ENCODE measurements around the gene CASKIN2. TPM values are rescaled to one million over a fixed set of nuclear protein-coding genes. Genes with fewer than 3 reads are reported as not detected.

CASKIN2 gene
- total and polyA plus RNA-seq, 2 of the 4 experiments (the other 2 are of a cell fraction): 2.9 to 6.9 TPM

- H4K20me1 ChIP-seq (ENCODE audit: insufficient read depth, low read length): no peaks in the 10 kb centered on the region
- no peak overlapping the region for H2BK15ac ChIP-seq (ENCODE audit: low read depth, low read length)
- H2BK20ac ChIP-seq (ENCODE audit: low read depth, low read length): no peak overlapping the region
- ATAC-seq (ENCODE audit: low read depth): no peak
- POLR2A ChIA-PET (ENCODE audit: unreplicated experiment): no interaction called here
- TF ChIP-seq NFE2L2 (IDR thresholded peaks at IDR 0.05; ENCODE audit: low read depth, low read length): no peak
- H3K18ac ChIP-seq (ENCODE audit: low read depth, low read length): no peak overlapping the region
- no peak overlapping the region for H3K23ac ChIP-seq (ENCODE audit: low read depth, low read length)
- H2AFZ ChIP-seq (replicated peaks; ENCODE audit: low read length, poor library complexity): no peak overlapping the region
- no peaks in the 10 kb centered on the region for H3K9me1 ChIP-seq (ENCODE audit: insufficient read depth, low read length)
- peaks cover 29% of the 10 kb centered on the region for H3K27me3 ChIP-seq (ENCODE audit: control insufficient read depth, insufficient read depth, low read length)
- WGBS, 2 experiments (ENCODE audit: extremely low coverage in 2 of 2, insufficient read length in 1 of 2): 74% methylated on average over 3 of the region's 7 CpGs; no CpG with 5 or more reads in 1 of the 2 experiments
- H3K4ac ChIP-seq (ENCODE audit: low read depth, low read length): no peak overlapping the region
- no peak overlapping the region for H2AK5ac ChIP-seq (ENCODE audit: low read depth, low read length)
- no peaks in the 10 kb centered on the region for H3K4me1 ChIP-seq (ENCODE audit: control insufficient read depth, insufficient read depth, low read length)
- H3K56ac ChIP-seq (ENCODE audit: extremely low read depth, insufficient read depth, low read length): no peak overlapping the region
- no peak for DNase-seq
- H2AK9ac ChIP-seq (replicated peaks; ENCODE audit: low read depth, low read length, poor library complexity): no peak overlapping the region
- no peak overlapping the region for H2BK120ac ChIP-seq (ENCODE audit: low read depth, low read length)
- H3K79me1 ChIP-seq (ENCODE audit: low read depth in 1 of 2, low read length in 2 of 2): no peaks in the 10 kb centered on the region
- no peaks in the 10 kb centered on the region for H3K9me3 ChIP-seq (ENCODE audit: control insufficient read depth, insufficient read depth, low read length)
- intact Hi-C loops (cut with micrococcal nuclease) (no loop called here), dilution Hi-C loops (cut with HindIII; ENCODE audit: low sequenced_read_pairs, unreplicated experiment) (no loop called here), in situ Hi-C loops (cut with MboI; ENCODE audit: low sequenced_read_pairs) (no loop called here)
- no TSS peak for BruUV-seq (replicated peaks)
- no peak overlapping the region for H3K27ac ChIP-seq (ENCODE audit: insufficient read depth, low read length)
- no peak overlapping the region for H3K4me3 ChIP-seq (ENCODE audit: insufficient read depth, low read depth, low read length)
- H4K8ac ChIP-seq (ENCODE audit: low read depth in 2 of 2, low read length in 2 of 2): no peak overlapping the region
- no peak overlapping the region for H4K91ac ChIP-seq (ENCODE audit: insufficient read depth, low read depth, low read length)
- CTCF ChIA-PET: no interaction called here
- no peak overlapping the region for H3K14ac ChIP-seq (replicated peaks; ENCODE audit: low read depth, low read length)
- H3K9ac ChIP-seq (ENCODE audit: low read depth, low read length): no peak overlapping the region
- no peak overlapping the region for H4K5ac ChIP-seq (ENCODE audit: low read depth, low read length)
- H2BK5ac ChIP-seq (ENCODE audit: low read depth, low read length, poor library complexity, severe bottlenecking): no peak overlapping the region
- H3K36me3 ChIP-seq (ENCODE audit: control insufficient read depth, insufficient read depth, low read length): no peaks in the 10 kb centered on the region
- no peak overlapping the region for H3K4me2 ChIP-seq (ENCODE audit: low read depth, low read length)
These were observed 16.4 kb upstream of the CASKIN2 start for GRCh38 chr17:75531721-75532072.

Data from IMR-90 (cell line).